ENCODE measurements around the gene RBBP8NL. TPM values are rescaled to one million over a fixed set of nuclear protein-coding genes. Genes with fewer than 3 reads are reported as not detected.

RBBP8NL gene
- total and polyA plus RNA-seq, 2 donors (not counting 3 experiments of a cell fraction or from before 2014, with no cell fraction given) = not detected

DNA sequence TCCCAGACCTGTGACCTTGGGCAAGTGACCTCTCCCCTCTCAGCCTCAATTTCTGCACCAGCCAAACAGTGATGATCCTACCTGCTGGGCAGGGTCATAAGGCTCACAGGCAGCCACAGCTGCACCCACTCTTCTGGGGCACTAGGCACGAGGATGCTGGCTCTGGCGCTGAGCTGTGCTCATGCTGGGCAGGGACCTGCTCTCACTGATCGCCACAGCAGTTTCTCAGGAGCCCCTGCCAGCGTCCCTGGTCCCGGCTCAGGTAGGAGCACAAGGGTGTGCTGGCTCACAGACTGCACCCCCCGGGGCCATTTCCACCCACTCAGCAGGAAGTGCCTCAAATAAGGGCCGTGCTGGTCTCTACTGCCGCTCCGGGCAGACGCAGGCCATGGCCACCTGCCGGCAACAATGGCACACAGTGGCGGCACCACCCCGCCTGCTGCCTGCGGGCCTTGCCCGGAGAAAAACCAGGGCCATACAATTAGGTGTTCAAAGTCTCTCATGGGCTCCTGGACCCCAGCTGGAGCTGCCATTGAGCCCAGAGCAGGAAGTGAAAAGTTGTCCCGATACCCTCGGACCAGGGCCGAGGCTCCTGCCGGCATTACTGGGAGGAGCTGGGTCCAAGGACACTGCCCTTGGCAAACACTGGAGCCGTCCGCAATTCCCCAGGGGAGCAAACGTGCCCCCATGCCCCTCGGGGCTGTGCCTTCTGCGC lies 15.7 kb downstream of the RBBP8NL start:
- H4K20me1 ChIP-seq (replicated peaks; ENCODE audit: control insufficient read depth, extremely low read depth, insufficient read depth, low read length) = no peaks in the 10 kb centered on the region
- H3K9me3 ChIP-seq (replicated peaks; ENCODE audit: control insufficient read depth, insufficient read depth, low read length) = no peaks in the 10 kb centered on the region
- H3K4me2 ChIP-seq (ENCODE audit: insufficient read depth, low read length) = no peak overlapping the region
- H3K27me3 ChIP-seq (ENCODE audit: control insufficient read depth in 2 of 2, insufficient read depth in 2 of 2, low read length in 2 of 2) = no peaks in the 10 kb centered on the region
- DNase-seq (ENCODE audit: low read depth, low spot score) = no peak
- CTCF ChIA-PET = interaction anchor here (0.9 to 2.9 kb wide), 6 partner anchors 12 to 380 kb away, joined by 3 to 32 read pairs (median 6); partner anchors contain the start of gene RBBP8NL
- H3K27ac ChIP-seq (ENCODE audit: insufficient read depth, low read depth, low read length) = no peak overlapping the region
- intact Hi-C loops (cut with micrococcal nuclease) (no loop called here), dilution Hi-C loops (cut with MboI; ENCODE audit: extremely low pct_ligation_motif_present, low sequenced_read_pairs) (no loop called here)
- H3K4me1 ChIP-seq (ENCODE audit: control insufficient read depth, extremely low read depth, insufficient read depth, low read length) = peaks cover 4% of the 10 kb centered on the region
- no peak overlapping the region for H3K9ac ChIP-seq (replicated peaks; ENCODE audit: extremely low read depth, insufficient read depth, low read length)
- POLR2A ChIA-PET = no interaction called here
- no peak overlapping the region for H3K4me3 ChIP-seq (replicated peaks in 1 of 3; ENCODE audit: insufficient read depth in 1 of 3, low read depth in 1 of 3, low read length in 3 of 3)
- FAIRE-seq = no peak
- no peaks in the 10 kb centered on the region for H3K9me1 ChIP-seq (replicated peaks; ENCODE audit: control insufficient read depth, extremely low read depth, insufficient read depth, low read length)
- H3K79me2 ChIP-seq (ENCODE audit: control insufficient read depth, insufficient read depth, low read length) = no peaks in the 10 kb centered on the region
- H2AFZ ChIP-seq (ENCODE audit: low read depth, low read length) = no peak overlapping the region
- no TSS peak for BruUV-seq (replicated peaks)
- no peaks in the 10 kb centered on the region for H3K36me3 ChIP-seq (ENCODE audit: control insufficient read depth in 2 of 2, extremely low read depth in 1 of 2, insufficient read depth in 2 of 2, low read length in 2 of 2)
- TF ChIP-seq POLR2A (IDR thresholded peaks at IDR 0.05; ENCODE audit: low read depth, low read length) = no peak
- TF ChIP-seq, protein P1, sequence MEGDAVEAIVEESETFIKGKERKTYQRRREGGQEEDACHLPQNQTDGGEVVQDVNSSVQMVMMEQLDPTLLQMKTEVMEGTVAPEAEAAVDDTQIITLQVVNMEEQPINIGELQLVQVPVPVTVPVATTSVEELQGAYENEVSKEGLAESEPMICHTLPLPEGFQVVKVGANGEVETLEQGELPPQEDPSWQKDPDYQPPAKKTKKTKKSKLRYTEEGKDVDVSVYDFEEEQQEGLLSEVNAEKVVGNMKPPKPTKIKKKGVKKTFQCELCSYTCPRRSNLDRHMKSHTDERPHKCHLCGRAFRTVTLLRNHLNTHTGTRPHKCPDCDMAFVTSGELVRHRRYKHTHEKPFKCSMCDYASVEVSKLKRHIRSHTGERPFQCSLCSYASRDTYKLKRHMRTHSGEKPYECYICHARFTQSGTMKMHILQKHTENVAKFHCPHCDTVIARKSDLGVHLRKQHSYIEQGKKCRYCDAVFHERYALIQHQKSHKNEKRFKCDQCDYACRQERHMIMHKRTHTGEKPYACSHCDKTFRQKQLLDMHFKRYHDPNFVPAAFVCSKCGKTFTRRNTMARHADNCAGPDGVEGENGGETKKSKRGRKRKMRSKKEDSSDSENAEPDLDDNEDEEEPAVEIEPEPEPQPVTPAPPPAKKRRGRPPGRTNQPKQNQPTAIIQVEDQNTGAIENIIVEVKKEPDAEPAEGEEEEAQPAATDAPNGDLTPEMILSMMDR (IDR thresholded peaks at IDR 0.05; ENCODE audit: extremely low read depth in 1 of 2, insufficient read depth in 1 of 2, low read depth in 1 of 2, low read length in 2 of 2) = no peak
- no peak for TF ChIP-seq GATA2 (IDR thresholded peaks at IDR 0.05; ENCODE audit: insufficient read depth, insufficient read length, low read depth, low read length)
- no peak for TF ChIP-seq FOS (IDR thresholded peaks at IDR 0.05; ENCODE audit: borderline replicate concordance, insufficient read depth, low read length)
- TF ChIP-seq POLR2AphosphoS5 (IDR thresholded peaks at IDR 0.05; ENCODE audit: insufficient read depth, low read depth, low read length) = no peak
- TF ChIP-seq EZH2 (IDR thresholded peaks at IDR 0.05; ENCODE audit: borderline replicate concordance, low read depth, low read length, severe bottlenecking) = no peak
- TF ChIP-seq JUN (IDR thresholded peaks at IDR 0.05; ENCODE audit: borderline replicate concordance, insufficient read depth, insufficient read length, low read depth) = no peak
- no peak for TF ChIP-seq MAX (IDR thresholded peaks at IDR 0.05; ENCODE audit: insufficient read depth, insufficient read length)
- no peak for TF ChIP-seq MYC (IDR thresholded peaks at IDR 0.05; ENCODE audit: low read depth, low read length)
